Thyroid gland (tissue), 4 donors: Measurements from ENCODE around the gene GALNTL6. TPM values are rescaled to one million over a fixed set of nuclear protein-coding genes. Genes with fewer than 3 reads are reported as not detected.
A peak's percentile ranks its signal among the peaks of the same experiment; 100 is the strongest.

ENCODE experiments used
- DNase-seq, 2 donors: peaks; one replicate each; pipeline ENCODE4 v3.0.0-alpha.2; 2019
- H3K27ac ChIP-seq, 3 donors: fragments of 200-600 bp; sonication (generic); 1 replicate in 2 of 3; 2 replicates in 1 of 3; pipeline ENCODE4 v1.5.1; 2016 to 2019; ENCODE audit warnings: mild to moderate bottlenecking in 1 of 3, moderate library complexity in 1 of 3
- H3K27me3 ChIP-seq: fragments of 200-600 bp; sonication (generic); one replicate; pipeline ENCODE4 v1.5.1; 2019
- H3K36me3 ChIP-seq, 2 donors: fragments of 200-600 bp; sonication (generic); one replicate each; pipeline ENCODE4 v1.5.1; 2016 to 2019
- H3K4me1 ChIP-seq, 2 donors: fragments of 200-600 bp; sonication (generic); one replicate each; pipeline ENCODE4 v1.5.1; 2017 to 2019
- H3K4me3 ChIP-seq, 3 donors: fragments of 200-600 bp; sonication (generic); replicated peaks in 1 of 3; 1 replicate in 2 of 3; 2 replicates in 1 of 3; pipeline ENCODE4 v1.5.1; 2016; ENCODE audit warnings: mild to moderate bottlenecking in 1 of 3
- H3K9me3 ChIP-seq: fragments of 200-600 bp; sonication (generic); one replicate; pipeline ENCODE4 v1.5.1; 2017
- POLR2A ChIP-seq, 2 donors: fragments of 450-650 bp; IDR thresholded peaks; one replicate each; pipeline ENCODE4 v1.6.1; 2017; ENCODE audit warnings: antibody characterized with exemption in 2 of 2, mild to moderate bottlenecking in 2 of 2, moderate library complexity in 1 of 2
- WGBS, 2 donors: methylation state at CpG; one replicate each; pipeline ENCODE4 v1.1.5; 2017; 5-methylcytosine and 5-hydroxymethylcytosine counted together
- intact Hi-C: fragments of 100-400 bp; cut with DNase I; formaldehyde crosslinking; loops from one replicate; pipeline ENCODE4 v1.15.1; 2023
- total RNA-seq, 4 donors: library from RNA; depleted of rRNA; stranded (reverse); fragments of >200 nt; gene quantifications; one replicate each; pipeline ENCODE4 v1.2.3, GENCODE V29; 2016
- TF ChIP-seq, protein P1 (sequence below), 6 experiments: fragments of 200-600 bp in 3 of 6; fragments of 450-650 bp in 3 of 6; sonication (generic) in 3 of 6; IDR thresholded peaks; one replicate each; pipeline ENCODE4 v1.5.1; 2016 to 2019; ENCODE audit warnings: antibody characterized with exemption in 6 of 6, mild to moderate bottlenecking in 2 of 6, inconsistent platforms in 1 of 6, moderate library complexity in 1 of 6

GALNTL6 gene
- total RNA-seq, 4 donors from 2014 or later: not detected

DNA sequence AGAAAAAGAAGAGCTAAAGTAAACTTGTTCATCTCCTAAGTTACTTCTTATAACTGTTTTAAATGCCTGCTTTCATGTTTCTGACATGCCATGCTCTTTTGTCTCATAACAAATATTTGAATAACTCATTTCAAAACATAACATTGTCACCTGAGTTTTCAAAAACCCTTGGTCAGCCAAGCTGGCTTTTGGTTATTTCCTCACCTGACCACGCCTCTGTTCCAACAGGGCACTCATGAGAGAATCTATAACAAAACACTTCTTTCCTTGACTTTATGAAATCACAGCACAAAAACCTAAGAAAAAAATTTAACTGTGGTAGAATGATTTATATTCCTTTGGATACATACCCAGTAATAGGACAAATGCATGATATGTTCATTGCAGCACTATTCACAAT, 1182.5 kb downstream of the GALNTL6 start:
- Histone ChIP-seq H3K27ac (peak overlapping the region in 2 of 3 donors; percentile 52 to 77), H3K36me3 (no peaks in the 10 kb centered on the region), H3K27me3 (no peaks in the 10 kb centered on the region), H3K4me1 (peaks cover 5 to 38% of the 10 kb centered on the region in 2 donors), H3K9me3 (no peaks in the 10 kb centered on the region), H3K4me3 (no peak overlapping the region)
- TF ChIP-seq, protein P1, sequence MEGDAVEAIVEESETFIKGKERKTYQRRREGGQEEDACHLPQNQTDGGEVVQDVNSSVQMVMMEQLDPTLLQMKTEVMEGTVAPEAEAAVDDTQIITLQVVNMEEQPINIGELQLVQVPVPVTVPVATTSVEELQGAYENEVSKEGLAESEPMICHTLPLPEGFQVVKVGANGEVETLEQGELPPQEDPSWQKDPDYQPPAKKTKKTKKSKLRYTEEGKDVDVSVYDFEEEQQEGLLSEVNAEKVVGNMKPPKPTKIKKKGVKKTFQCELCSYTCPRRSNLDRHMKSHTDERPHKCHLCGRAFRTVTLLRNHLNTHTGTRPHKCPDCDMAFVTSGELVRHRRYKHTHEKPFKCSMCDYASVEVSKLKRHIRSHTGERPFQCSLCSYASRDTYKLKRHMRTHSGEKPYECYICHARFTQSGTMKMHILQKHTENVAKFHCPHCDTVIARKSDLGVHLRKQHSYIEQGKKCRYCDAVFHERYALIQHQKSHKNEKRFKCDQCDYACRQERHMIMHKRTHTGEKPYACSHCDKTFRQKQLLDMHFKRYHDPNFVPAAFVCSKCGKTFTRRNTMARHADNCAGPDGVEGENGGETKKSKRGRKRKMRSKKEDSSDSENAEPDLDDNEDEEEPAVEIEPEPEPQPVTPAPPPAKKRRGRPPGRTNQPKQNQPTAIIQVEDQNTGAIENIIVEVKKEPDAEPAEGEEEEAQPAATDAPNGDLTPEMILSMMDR (IDR thresholded peaks at IDR 0.05): no peak
- TF ChIP-seq POLR2A (IDR thresholded peaks at IDR 0.05): no peak
- peak; percentile 29 to 55 for DNase-seq
- intact Hi-C loops: no loop called here
- 34 to 50% methylated on average over 1 of the region's 1 CpG for WGBS, 2 donors

DNA sequence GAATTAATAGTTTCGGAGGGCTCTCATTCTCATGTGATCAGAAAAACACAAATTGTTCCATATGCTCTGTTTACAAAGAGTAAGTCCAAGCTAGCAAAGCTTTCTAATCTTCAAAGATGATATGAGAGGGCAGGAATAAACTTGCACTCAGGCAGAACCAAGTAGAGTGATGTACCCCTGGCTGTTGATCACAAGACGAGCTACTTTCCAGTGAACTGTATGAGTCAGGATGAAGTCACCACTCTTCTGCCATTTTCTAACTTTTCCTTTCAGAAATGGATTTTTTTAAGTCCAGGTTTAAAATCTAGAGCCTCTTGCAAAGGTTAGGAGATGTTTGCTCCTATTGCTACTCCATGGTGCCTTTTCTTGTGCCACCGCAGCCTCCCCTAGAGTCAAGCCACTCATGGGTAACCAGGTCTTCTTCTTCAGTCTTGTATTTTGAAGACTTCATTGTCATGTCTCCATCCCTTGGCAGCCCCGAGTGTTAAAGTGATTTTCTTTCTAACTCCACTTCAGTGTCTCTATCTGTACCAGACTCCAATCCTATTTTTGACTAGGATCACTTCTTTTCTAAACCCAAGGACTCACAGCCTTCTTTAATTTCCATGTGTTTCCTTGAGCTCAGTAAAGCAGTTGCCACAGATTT, 1183.5 kb downstream of the GALNTL6 start:
- no peaks in the 10 kb centered on the region for H3K9me3 ChIP-seq
- DNase-seq: no peak
- 79 to 81% methylated on average over 4 of the region's 4 CpGs for WGBS, 2 donors
- no peak overlapping the region for H3K4me3 ChIP-seq
- H3K27me3 ChIP-seq: no peaks in the 10 kb centered on the region
- no peaks in the 10 kb centered on the region for H3K36me3 ChIP-seq
- peak overlapping the region in 2 of 3 donors; percentile 52 to 77 for H3K27ac ChIP-seq
- TF ChIP-seq, protein P1 (IDR thresholded peaks at IDR 0.05): no peak
- TF ChIP-seq POLR2A (IDR thresholded peaks at IDR 0.05): no peak
- intact Hi-C loops: no loop called here
- peaks cover 5 to 38% of the 10 kb centered on the region in 2 donors for H3K4me1 ChIP-seq

DNA sequence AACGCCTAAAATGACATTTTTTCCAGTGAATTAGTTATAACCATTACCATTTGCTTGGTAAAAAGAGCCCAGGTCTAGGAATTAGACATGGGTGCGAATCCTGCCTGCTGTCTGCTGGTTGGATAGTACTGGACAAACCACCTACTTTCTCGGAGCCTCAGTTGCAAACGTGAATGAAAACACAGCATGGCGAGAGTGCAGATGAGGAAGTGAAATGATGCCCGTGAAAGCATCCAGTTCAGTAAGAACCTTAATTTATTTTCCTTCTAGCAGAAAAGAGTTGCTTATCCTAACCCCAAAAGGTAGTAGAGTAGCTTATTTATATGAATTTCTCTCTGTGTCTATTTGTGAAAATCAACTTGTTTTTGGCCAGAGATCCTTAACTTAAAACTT, 1184.0 kb downstream of the GALNTL6 start:
- no peak for DNase-seq
- Histone ChIP-seq H3K4me1 (peaks cover 5 to 38% of the 10 kb centered on the region in 2 donors), H3K27me3 (no peaks in the 10 kb centered on the region), H3K4me3 (no peak overlapping the region), H3K9me3 (no peaks in the 10 kb centered on the region), H3K27ac (peak overlapping the region in 1 of 3 donors; percentile 77), H3K36me3 (no peaks in the 10 kb centered on the region)
- 96 to 98% methylated on average over 6 of the region's 6 CpGs for WGBS, 2 donors
- intact Hi-C loops: no loop called here
- TF ChIP-seq POLR2A (IDR thresholded peaks at IDR 0.05): no peak
- TF ChIP-seq, protein P1 (IDR thresholded peaks at IDR 0.05): no peak

DNA sequence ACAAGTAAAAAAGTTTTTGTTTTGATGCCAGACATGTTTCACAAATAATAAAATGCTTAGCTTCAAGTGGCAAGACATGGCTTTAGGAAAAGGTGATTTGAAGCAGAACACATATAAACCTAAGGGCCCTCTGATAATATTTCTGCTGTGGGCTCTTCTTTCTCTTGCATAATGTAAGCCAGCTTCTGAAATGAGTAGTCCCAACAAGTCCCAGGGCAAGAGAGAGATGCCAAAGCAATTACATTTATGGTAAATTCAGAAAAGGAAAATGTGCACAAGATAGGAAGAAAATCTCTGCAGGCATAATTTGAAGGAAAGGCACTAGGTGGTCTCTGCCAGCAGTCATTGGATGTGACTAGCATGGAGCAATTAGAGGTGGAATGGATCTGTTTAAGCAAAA, 1184.7 kb downstream of the GALNTL6 start:
- H3K4me3 ChIP-seq: no peak overlapping the region
- TF ChIP-seq POLR2A (IDR thresholded peaks at IDR 0.05): no peak
- H3K9me3 ChIP-seq: no peaks in the 10 kb centered on the region
- no peaks in the 10 kb centered on the region for H3K27me3 ChIP-seq
- peak overlapping the region in 2 of 3 donors; percentile 56 to 72 for H3K27ac ChIP-seq
- intact Hi-C loops: no loop called here
- H3K4me1 ChIP-seq: peaks cover 5 to 38% of the 10 kb centered on the region in 2 donors
- no peak for DNase-seq
- no peaks in the 10 kb centered on the region for H3K36me3 ChIP-seq

DNA sequence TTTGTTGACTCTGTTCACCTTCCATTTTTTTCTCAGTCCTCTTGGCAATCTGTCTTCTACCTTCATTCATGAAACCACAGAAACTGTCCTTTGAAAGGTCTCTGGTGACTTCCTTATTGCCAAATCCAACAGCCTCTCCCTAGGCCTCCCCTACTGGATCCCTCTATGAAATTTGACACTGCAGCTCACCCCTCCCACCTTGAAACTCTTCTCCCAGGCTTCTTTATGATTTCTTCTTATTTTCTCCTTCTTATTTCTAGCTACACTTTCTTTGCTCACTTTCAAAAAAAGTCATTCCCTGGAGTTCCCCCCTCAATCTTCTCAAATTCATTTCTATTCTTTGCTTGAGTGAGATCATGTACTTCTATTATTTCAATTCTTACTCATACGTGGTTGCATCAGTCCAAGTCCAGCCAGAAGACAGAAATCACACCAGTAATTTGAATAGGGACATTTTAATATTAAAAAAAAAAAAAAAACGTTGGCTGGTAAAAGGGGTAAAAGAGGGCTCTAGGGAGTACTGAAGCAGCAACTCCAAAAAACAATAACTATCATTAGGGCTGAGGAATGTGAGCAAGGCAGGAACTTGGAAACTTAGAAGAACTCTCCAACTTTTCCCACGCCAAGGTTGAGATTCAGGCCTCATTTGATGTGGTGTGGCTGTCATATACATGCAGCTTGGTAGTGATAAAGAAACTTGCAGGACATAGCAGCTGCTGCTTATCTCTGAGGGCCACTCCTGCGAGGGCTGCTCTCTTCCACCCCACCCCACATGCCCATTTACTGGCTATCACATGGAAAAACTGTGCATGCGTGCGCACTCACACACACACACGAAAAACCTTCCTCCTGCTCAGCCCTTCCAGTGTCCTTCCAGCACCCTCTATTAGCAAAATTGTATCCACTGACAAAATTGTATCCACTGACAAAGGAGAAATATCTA, 1185.6 kb downstream of the GALNTL6 start:
- Histone ChIP-seq H3K27me3 (no peaks in the 10 kb centered on the region), H3K36me3 (no peaks in the 10 kb centered on the region), H3K4me3 (no peak overlapping the region), H3K4me1 (peaks cover 7 to 38% of the 10 kb centered on the region in 2 donors), H3K27ac (peak overlapping the region; percentile 56 to 72 (median 59)), H3K9me3 (no peaks in the 10 kb centered on the region)
- WGBS, 2 donors: 51 to 54% methylated on average over 7 of the region's 7 CpGs
- TF ChIP-seq, protein P1 (IDR thresholded peaks at IDR 0.05): no peak
- TF ChIP-seq POLR2A (IDR thresholded peaks at IDR 0.05): no peak
- intact Hi-C loops: no loop called here
- DNase-seq: peak in 1 of 2 donors; percentile 13
